Suprapubic skin (tissue), 4 donors: Measurements from ENCODE around the gene TMUB2.

ENCODE experiments used
- CTCF ChIP-seq, 2 donors: fragments of 200-600 bp in 1 of 2; fragments of 450-650 bp in 1 of 2; sonication (generic) in 1 of 2; IDR thresholded peaks; one replicate each; pipeline ENCODE4 v1.5.1; 2016 to 2019; ENCODE audit warnings: antibody characterized with exemption in 2 of 2, mild to moderate bottlenecking in 1 of 2, moderate library complexity in 1 of 2
- POLR2A ChIP-seq, 2 donors: fragments of 450-650 bp; IDR thresholded peaks; one replicate each; pipeline ENCODE4 v1.6.1; 2017; ENCODE audit warnings: antibody characterized with exemption in 2 of 2, mild to moderate bottlenecking in 2 of 2, moderate library complexity in 2 of 2
- POLR2AphosphoS5 ChIP-seq, 3 donors: sonication (generic); formaldehyde crosslinking; IDR thresholded peaks; one replicate each; pipeline ENCODE4 v1.6.1; 2017; ENCODE audit warnings: antibody characterized with exemption in 3 of 3

GRCh38 chr17:44191369-44191768 is 4.6 kb downstream of the TMUB2 start:
- TF ChIP-seq POLR2A (IDR thresholded peaks at IDR 0.05) (no peak), CTCF (IDR thresholded peaks at IDR 0.05) (no peak), POLR2AphosphoS5 (IDR thresholded peaks at IDR 0.05) (no peak)
